Measurements from ENCODE around the gene PSTPIP1.

DNA sequence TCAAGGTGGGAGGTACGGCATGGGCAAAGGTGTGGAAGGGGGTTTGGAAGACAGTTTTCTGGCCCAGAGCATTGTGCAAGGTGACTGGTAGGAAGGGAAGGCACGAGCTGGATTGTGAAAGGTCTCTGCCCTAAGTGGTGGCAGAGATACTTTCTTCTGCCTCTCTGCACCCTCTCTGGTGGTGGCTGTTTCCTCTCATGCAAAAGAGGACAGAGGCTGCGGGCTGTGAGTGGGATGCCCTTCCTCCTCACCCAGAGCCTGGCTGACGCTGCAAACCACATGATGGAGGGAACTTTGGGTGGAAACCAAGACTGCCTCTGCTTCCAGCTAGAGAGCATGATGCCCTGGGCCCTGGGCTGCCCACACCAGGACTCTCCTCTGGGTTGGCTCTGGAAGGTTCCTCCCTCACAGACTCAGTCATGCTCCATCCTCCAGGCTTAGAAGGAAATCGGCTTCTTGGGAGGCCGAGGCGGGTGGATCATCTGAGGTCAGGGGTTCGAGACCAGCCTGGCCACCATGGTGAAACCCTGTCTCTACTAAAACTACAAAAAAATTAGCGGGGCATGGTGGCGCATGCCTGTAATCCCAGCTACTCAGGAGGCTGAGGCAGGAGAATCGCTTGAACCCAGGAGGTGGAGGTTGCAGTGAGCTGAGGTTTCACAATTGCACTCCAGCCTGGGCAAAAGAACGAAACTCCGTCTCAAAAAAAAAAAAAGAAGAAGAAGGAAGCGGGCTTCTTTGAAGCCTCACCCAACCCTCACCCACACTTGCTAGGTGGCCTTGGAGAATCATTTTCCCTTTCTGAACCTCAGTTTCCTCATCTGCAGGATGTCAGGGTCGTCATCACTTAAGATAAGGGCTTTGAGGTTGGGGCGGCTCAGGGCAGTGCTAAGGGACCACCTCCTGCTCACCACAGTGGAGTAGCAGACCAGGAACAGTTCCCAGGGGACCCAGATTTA, 8.3 kb downstream of the PSTPIP1 start:
- TF ChIP-seq, protein P1, sequence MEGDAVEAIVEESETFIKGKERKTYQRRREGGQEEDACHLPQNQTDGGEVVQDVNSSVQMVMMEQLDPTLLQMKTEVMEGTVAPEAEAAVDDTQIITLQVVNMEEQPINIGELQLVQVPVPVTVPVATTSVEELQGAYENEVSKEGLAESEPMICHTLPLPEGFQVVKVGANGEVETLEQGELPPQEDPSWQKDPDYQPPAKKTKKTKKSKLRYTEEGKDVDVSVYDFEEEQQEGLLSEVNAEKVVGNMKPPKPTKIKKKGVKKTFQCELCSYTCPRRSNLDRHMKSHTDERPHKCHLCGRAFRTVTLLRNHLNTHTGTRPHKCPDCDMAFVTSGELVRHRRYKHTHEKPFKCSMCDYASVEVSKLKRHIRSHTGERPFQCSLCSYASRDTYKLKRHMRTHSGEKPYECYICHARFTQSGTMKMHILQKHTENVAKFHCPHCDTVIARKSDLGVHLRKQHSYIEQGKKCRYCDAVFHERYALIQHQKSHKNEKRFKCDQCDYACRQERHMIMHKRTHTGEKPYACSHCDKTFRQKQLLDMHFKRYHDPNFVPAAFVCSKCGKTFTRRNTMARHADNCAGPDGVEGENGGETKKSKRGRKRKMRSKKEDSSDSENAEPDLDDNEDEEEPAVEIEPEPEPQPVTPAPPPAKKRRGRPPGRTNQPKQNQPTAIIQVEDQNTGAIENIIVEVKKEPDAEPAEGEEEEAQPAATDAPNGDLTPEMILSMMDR (conservative IDR thresholded peaks at IDR 0.05; ENCODE audit: low read length) = no peak
- no peak for TF ChIP-seq EZH2phosphoT487 (IDR thresholded peaks at IDR 0.05; ENCODE audit: borderline replicate concordance, low read depth, low read length)

Data from OCI-LY7 (cell line).